ENCODE results near the gene CAMSAP2. TPM values are rescaled to one million over a fixed set of nuclear protein-coding genes. Genes with fewer than 3 reads are reported as not detected.

The CAMSAP2 gene
- total and polyA plus RNA-seq, 2 donors (not counting 3 experiments of a cell fraction or from before 2014, with no cell fraction given): 6.7 to 45.5 TPM

- Histone ChIP-seq H3K9ac (replicated peaks; ENCODE audit: extremely low read depth, insufficient read depth, low read length) (no peak overlapping the region), H3K36me3 (ENCODE audit: control insufficient read depth in 2 of 2, extremely low read depth in 1 of 2, insufficient read depth in 2 of 2, low read length in 2 of 2) (peaks cover 0 to 2% of the 10 kb centered on the region in 2 experiments), H4K20me1 (replicated peaks; ENCODE audit: control insufficient read depth, extremely low read depth, insufficient read depth, low read length) (peaks cover 9% of the 10 kb centered on the region), H2AFZ (ENCODE audit: low read depth, low read length) (no peak overlapping the region), H3K79me2 (ENCODE audit: control insufficient read depth, insufficient read depth, low read length) (peaks cover 87% of the 10 kb centered on the region), H3K4me2 (ENCODE audit: insufficient read depth, low read length) (no peak overlapping the region), H3K9me1 (replicated peaks; ENCODE audit: control insufficient read depth, extremely low read depth, insufficient read depth, low read length) (peaks cover 2% of the 10 kb centered on the region), H3K4me1 (ENCODE audit: control insufficient read depth, extremely low read depth, insufficient read depth, low read length) (peaks cover 25% of the 10 kb centered on the region), H3K27me3 (ENCODE audit: control insufficient read depth in 2 of 2, insufficient read depth in 2 of 2, low read length in 2 of 2) (no peaks in the 10 kb centered on the region), H3K4me3 (replicated peaks in 1 of 3; ENCODE audit: insufficient read depth in 1 of 3, low read depth in 1 of 3, low read length in 3 of 3) (no peak overlapping the region), H3K9me3 (replicated peaks; ENCODE audit: control insufficient read depth, insufficient read depth, low read length) (no peaks in the 10 kb centered on the region), H3K27ac (ENCODE audit: insufficient read depth, low read depth, low read length) (no peak overlapping the region)
- intact Hi-C loops (cut with micrococcal nuclease) (no loop called here), dilution Hi-C loops (cut with MboI; ENCODE audit: extremely low pct_ligation_motif_present, low sequenced_read_pairs) (loop anchor here (25.0 kb wide), 1 partner anchor 167 kb away; the partner anchor contains the start of gene KIF14)
- POLR2A ChIA-PET: no interaction called here
- TF ChIP-seq CTCF (IDR thresholded peaks at IDR 0.05; ENCODE audit: extremely low read depth in 1 of 2, insufficient read depth in 1 of 2, low read depth in 1 of 2, low read length in 2 of 2) (no peak), POLR2A (IDR thresholded peaks at IDR 0.05; ENCODE audit: low read depth, low read length) (no peak), FOS (IDR thresholded peaks at IDR 0.05; ENCODE audit: borderline replicate concordance, insufficient read depth, low read length) (no peak), MYC (IDR thresholded peaks at IDR 0.05; ENCODE audit: low read depth, low read length) (no peak), GATA2 (IDR thresholded peaks at IDR 0.05; ENCODE audit: insufficient read depth, insufficient read length, low read depth, low read length) (no peak)
- TF ChIP-seq, protein P1, sequence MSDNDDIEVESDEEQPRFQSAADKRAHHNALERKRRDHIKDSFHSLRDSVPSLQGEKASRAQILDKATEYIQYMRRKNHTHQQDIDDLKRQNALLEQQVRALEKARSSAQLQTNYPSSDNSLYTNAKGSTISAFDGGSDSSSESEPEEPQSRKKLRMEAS (IDR thresholded peaks at IDR 0.05; ENCODE audit: insufficient read depth, insufficient read length): no peak
- no TSS peak for BruUV-seq (replicated peaks)
- no peak for DNase-seq (ENCODE audit: low read depth, low spot score)
- no peak for FAIRE-seq
- CTCF ChIA-PET: no interaction called here
Measured at GRCh38 chr1:200779326-200779725, 40.6 kb downstream of the CAMSAP2 start.

Data from endothelial cell of umbilical vein (primary cell).